ENCODE results near the gene BLNK. TPM values are rescaled to one million over a fixed set of nuclear protein-coding genes. Genes with fewer than 3 reads are reported as not detected.
"Not testable (repeated sequence)": the region's sequence is repeated elsewhere in the genome, so short reads cannot be mapped to it uniquely, and the experiment has no call there.

BLNK gene
- total and polyA plus RNA-seq, 2 experiments from 2014 or later: 0.11 TPM; not detected in 1

DNA sequence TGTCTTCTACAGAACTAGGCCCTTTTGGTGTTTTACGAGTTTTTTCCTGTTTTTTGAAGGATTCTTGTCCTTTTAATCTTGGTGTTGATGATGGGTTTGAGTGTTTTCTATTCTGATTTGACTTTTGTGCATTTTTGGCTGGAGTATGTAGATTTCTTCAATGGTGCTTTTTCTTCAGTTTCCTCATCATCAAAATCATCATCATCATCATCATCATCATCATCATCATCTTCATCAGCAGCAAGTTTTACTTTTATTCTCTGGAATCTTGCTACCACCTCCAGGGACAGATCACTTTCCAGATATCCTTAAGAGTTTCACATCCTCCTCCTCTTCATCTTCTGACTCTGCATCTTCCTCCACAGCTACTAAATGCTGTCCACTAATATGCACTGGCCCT lies 81.9 kb downstream of the BLNK start:
- H3K4me1 Mint-ChIP-seq; DNase-seq (ENCODE audit: low spot score); H3K27me3 Mint-ChIP-seq (ENCODE audit: insufficient read depth, low read depth, poor library complexity): not testable (repeated sequence)

DNA sequence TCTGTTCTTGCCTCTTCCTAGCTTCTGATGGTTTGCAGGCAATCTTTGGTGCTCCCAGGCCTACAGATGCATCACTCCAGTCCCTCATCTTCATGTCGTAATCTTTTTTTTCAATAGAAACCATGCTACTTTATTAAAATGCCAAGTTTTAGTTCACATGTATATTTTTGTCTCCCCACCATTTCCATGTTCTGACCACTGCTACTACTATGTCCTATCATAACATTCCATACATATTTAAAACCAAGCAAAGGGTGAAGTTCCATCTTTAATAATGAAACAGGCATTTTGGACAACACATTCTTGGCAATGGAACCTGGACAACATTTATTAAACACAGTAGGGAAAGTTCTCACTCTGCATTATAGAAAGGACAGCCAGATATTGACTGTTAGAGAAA lies 82.5 kb downstream of the BLNK start:
- H3K4me3 Mint-ChIP-seq: no peak overlapping the region
- peaks cover 4% of the 10 kb centered on the region for H3K4me1 Mint-ChIP-seq
- H3K4me2 ChIP-seq: no peak overlapping the region
- peaks cover 29% of the 10 kb centered on the region for H3K9me3 Mint-ChIP-seq
- no peaks in the 10 kb centered on the region for H3F3A ChIP-seq (replicated peaks; ENCODE audit: low read depth)
- H3K79me2 ChIP-seq (replicated peaks; ENCODE audit: insufficient read depth): no peaks in the 10 kb centered on the region
- H2AFZ ChIP-seq: no peak overlapping the region
- H3K36me3 Mint-ChIP-seq (ENCODE audit: low read depth): peaks cover 6% of the 10 kb centered on the region; the same call in 2 of the 3 replicates
- no peaks in the 10 kb centered on the region for H3K4me1 ChIP-seq (ENCODE audit: insufficient read depth)
- no peaks in the 10 kb centered on the region; the same call in 1 of the 2 replicates for H3K36me3 ChIP-seq (ENCODE audit: insufficient read depth)
- H3K27me3 Mint-ChIP-seq (ENCODE audit: insufficient read depth, low read depth, poor library complexity): no peaks in the 10 kb centered on the region
- H3K27ac Mint-ChIP-seq: no peak overlapping the region
- H3K9me2 ChIP-seq (ENCODE audit: insufficient read depth): peaks cover 2% of the 10 kb centered on the region; the same call in 1 of the 2 replicates
- DNase-seq (ENCODE audit: low spot score) (no peak), ATAC-seq (no peak)
- H4K20me1 ChIP-seq (replicated peaks; ENCODE audit: insufficient read depth): no peaks in the 10 kb centered on the region
- no peak overlapping the region for H3K4me3 ChIP-seq
- H3K27ac ChIP-seq (ENCODE audit: low read depth): no peak overlapping the region
- no peaks in the 10 kb centered on the region for H3K27me3 ChIP-seq (ENCODE audit: insufficient read depth)
- TF ChIP-seq ZNF114 (CRISPR knock-in tag; IDR thresholded peaks at IDR 0.05) (no peak), NANOG (IDR thresholded peaks at IDR 0.05; ENCODE audit: borderline replicate concordance) (no peak), STAT1 (IDR thresholded peaks at IDR 0.05; ENCODE audit: unreplicated experiment) (no peak), CREB1 (CRISPR knock-in tag; IDR thresholded peaks at IDR 0.05; ENCODE audit: low read depth) (no peak), JUNB (IDR thresholded peaks at IDR 0.05; ENCODE audit: unreplicated experiment) (no peak), EZH2phosphoT487 (IDR thresholded peaks at IDR 0.05; ENCODE audit: unreplicated experiment) (no peak), EZH2 (IDR thresholded peaks at IDR 0.05; ENCODE audit: low read depth, unreplicated experiment) (no peak), ZNF331 (CRISPR knock-in tag; IDR thresholded peaks at IDR 0.05; ENCODE audit: low read depth) (no peak), POLR2AphosphoS5 (IDR thresholded peaks at IDR 0.05; ENCODE audit: low read depth) (no peak)
- TF ChIP-seq, protein P1, sequence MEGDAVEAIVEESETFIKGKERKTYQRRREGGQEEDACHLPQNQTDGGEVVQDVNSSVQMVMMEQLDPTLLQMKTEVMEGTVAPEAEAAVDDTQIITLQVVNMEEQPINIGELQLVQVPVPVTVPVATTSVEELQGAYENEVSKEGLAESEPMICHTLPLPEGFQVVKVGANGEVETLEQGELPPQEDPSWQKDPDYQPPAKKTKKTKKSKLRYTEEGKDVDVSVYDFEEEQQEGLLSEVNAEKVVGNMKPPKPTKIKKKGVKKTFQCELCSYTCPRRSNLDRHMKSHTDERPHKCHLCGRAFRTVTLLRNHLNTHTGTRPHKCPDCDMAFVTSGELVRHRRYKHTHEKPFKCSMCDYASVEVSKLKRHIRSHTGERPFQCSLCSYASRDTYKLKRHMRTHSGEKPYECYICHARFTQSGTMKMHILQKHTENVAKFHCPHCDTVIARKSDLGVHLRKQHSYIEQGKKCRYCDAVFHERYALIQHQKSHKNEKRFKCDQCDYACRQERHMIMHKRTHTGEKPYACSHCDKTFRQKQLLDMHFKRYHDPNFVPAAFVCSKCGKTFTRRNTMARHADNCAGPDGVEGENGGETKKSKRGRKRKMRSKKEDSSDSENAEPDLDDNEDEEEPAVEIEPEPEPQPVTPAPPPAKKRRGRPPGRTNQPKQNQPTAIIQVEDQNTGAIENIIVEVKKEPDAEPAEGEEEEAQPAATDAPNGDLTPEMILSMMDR (conservative IDR thresholded peaks at IDR 0.05; ENCODE audit: low read depth in 2 of 2): no peak
- TF ChIP-seq, protein P2, sequence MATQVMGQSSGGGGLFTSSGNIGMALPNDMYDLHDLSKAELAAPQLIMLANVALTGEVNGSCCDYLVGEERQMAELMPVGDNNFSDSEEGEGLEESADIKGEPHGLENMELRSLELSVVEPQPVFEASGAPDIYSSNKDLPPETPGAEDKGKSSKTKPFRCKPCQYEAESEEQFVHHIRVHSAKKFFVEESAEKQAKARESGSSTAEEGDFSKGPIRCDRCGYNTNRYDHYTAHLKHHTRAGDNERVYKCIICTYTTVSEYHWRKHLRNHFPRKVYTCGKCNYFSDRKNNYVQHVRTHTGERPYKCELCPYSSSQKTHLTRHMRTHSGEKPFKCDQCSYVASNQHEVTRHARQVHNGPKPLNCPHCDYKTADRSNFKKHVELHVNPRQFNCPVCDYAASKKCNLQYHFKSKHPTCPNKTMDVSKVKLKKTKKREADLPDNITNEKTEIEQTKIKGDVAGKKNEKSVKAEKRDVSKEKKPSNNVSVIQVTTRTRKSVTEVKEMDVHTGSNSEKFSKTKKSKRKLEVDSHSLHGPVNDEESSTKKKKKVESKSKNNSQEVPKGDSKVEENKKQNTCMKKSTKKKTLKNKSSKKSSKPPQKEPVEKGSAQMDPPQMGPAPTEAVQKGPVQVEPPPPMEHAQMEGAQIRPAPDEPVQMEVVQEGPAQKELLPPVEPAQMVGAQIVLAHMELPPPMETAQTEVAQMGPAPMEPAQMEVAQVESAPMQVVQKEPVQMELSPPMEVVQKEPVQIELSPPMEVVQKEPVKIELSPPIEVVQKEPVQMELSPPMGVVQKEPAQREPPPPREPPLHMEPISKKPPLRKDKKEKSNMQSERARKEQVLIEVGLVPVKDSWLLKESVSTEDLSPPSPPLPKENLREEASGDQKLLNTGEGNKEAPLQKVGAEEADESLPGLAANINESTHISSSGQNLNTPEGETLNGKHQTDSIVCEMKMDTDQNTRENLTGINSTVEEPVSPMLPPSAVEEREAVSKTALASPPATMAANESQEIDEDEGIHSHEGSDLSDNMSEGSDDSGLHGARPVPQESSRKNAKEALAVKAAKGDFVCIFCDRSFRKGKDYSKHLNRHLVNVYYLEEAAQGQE (IDR thresholded peaks at IDR 0.05; ENCODE audit: unreplicated experiment): no peak
- TF ChIP-seq, protein P3, sequence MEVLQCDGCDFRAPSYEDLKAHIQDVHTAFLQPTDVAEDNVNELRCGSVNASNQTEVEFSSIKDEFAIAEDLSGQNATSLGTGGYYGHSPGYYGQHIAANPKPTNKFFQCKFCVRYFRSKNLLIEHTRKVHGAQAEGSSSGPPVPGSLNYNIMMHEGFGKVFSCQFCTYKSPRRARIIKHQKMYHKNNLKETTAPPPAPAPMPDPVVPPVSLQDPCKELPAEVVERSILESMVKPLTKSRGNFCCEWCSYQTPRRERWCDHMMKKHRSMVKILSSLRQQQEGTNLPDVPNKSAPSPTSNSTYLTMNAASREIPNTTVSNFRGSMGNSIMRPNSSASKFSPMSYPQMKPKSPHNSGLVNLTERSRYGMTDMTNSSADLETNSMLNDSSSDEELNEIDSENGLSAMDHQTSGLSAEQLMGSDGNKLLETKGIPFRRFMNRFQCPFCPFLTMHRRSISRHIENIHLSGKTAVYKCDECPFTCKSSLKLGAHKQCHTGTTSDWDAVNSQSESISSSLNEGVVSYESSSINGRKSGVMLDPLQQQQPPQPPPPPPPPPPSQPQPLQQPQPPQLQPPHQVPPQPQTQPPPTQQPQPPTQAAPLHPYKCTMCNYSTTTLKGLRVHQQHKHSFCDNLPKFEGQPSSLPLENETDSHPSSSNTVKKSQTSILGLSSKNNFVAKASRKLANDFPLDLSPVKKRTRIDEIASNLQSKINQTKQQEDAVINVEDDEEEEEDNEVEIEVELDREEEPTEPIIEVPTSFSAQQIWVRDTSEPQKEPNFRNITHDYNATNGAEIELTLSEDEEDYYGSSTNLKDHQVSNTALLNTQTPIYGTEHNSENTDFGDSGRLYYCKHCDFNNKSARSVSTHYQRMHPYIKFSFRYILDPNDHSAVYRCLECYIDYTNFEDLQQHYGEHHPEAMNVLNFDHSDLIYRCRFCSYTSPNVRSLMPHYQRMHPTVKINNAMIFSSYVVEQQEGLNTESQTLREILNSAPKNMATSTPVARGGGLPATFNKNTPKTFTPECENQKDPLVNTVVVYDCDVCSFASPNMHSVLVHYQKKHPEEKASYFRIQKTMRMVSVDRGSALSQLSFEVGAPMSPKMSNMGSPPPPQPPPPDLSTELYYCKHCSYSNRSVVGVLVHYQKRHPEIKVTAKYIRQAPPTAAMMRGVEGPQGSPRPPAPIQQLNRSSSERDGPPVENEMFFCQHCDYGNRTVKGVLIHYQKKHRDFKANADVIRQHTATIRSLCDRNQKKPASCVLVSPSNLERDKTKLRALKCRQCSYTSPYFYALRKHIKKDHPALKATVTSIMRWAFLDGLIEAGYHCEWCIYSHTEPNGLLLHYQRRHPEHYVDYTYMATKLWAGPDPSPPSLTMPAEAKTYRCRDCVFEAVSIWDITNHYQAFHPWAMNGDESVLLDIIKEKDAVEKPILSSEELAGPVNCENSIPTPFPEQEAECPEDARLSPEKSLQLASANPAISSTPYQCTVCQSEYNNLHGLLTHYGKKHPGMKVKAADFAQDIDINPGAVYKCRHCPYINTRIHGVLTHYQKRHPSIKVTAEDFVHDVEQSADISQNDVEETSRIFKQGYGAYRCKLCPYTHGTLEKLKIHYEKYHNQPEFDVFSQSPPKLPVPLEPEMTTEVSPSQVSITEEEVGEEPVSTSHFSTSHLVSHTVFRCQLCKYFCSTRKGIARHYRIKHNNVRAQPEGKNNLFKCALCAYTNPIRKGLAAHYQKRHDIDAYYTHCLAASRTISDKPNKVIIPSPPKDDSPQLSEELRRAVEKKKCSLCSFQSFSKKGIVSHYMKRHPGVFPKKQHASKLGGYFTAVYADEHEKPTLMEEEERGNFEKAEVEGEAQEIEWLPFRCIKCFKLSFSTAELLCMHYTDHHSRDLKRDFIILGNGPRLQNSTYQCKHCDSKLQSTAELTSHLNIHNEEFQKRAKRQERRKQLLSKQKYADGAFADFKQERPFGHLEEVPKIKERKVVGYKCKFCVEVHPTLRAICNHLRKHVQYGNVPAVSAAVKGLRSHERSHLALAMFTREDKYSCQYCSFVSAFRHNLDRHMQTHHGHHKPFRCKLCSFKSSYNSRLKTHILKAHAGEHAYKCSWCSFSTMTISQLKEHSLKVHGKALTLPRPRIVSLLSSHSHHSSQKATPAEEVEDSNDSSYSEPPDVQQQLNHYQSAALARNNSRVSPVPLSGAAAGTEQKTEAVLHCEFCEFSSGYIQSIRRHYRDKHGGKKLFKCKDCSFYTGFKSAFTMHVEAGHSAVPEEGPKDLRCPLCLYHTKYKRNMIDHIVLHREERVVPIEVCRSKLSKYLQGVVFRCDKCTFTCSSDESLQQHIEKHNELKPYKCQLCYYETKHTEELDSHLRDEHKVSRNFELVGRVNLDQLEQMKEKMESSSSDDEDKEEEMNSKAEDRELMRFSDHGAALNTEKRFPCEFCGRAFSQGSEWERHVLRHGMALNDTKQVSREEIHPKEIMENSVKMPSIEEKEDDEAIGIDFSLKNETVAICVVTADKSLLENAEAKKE (CRISPR knock-in tag; IDR thresholded peaks at IDR 0.05): no peak

More for the DNA sequence above, 81.9 kb downstream of the BLNK start:
- H3K27ac ChIP-seq (ENCODE audit: low read depth); ATAC-seq; H3K27ac Mint-ChIP-seq; H3K4me1 ChIP-seq (ENCODE audit: insufficient read depth); H3K36me3 Mint-ChIP-seq (ENCODE audit: low read depth); H2AFZ ChIP-seq; H3K9me2 ChIP-seq (ENCODE audit: insufficient read depth); H3K79me2 ChIP-seq (replicated peaks; ENCODE audit: insufficient read depth); H3K36me3 ChIP-seq (ENCODE audit: insufficient read depth); H3K4me3 Mint-ChIP-seq; H4K20me1 ChIP-seq (replicated peaks; ENCODE audit: insufficient read depth); H3F3A ChIP-seq (replicated peaks; ENCODE audit: low read depth); H3K4me2 ChIP-seq; H3K4me3 ChIP-seq; H3K27me3 ChIP-seq (ENCODE audit: insufficient read depth): not testable (repeated sequence)
- H3K9me3 Mint-ChIP-seq: peaks cover 25% of the 10 kb centered on the region
